ENCODE results near the gene DACT2.

DNA sequence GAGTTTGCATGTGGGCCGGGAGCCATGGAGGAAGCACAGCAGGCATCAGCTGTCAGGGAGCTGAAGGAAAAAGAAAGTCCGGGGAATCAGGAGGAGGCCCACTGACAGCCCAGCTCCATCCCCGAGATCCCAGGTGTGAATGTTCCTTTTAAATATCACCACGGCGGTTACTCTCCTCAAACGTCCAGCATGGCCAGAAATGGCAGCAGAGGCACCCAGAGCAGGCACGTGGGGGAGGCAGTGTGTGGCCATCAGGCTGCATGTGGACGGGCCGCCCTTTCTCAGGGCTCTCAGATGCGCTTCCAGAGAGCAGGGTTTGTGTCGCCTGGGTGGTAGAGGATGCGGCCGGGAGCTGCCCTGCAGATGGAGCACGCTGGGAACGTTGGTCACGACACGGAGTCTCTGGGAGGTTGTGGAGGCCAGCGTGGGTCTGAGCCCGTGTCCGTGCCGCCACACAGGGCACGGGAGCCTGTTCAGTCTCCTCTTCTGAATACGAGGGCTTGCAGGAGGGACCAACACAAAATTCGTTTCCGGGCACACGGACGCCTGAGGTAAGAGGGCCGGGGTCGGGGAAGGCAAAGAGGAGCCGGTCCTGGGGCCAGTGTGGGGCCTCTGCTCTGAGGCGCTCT is 45.3 kb upstream of the DACT2 start:
- TF ChIP-seq MAX (IDR thresholded peaks at IDR 0.05) (no peak), SP1 (IDR thresholded peaks at IDR 0.05) (no peak), HNF4G (IDR thresholded peaks at IDR 0.05) (no peak), CTCF (IDR thresholded peaks at IDR 0.05; ENCODE audit: low read depth, low read length, missing input control) (no peak), EGR1 (IDR thresholded peaks at IDR 0.05; ENCODE audit: low read depth in 2 of 2) (no peak), RXRA (IDR thresholded peaks at IDR 0.05) (no peak), RAD21 (IDR thresholded peaks at IDR 0.05) (no peak), JUND (IDR thresholded peaks at IDR 0.05) (no peak)
- TF ChIP-seq, protein P1, sequence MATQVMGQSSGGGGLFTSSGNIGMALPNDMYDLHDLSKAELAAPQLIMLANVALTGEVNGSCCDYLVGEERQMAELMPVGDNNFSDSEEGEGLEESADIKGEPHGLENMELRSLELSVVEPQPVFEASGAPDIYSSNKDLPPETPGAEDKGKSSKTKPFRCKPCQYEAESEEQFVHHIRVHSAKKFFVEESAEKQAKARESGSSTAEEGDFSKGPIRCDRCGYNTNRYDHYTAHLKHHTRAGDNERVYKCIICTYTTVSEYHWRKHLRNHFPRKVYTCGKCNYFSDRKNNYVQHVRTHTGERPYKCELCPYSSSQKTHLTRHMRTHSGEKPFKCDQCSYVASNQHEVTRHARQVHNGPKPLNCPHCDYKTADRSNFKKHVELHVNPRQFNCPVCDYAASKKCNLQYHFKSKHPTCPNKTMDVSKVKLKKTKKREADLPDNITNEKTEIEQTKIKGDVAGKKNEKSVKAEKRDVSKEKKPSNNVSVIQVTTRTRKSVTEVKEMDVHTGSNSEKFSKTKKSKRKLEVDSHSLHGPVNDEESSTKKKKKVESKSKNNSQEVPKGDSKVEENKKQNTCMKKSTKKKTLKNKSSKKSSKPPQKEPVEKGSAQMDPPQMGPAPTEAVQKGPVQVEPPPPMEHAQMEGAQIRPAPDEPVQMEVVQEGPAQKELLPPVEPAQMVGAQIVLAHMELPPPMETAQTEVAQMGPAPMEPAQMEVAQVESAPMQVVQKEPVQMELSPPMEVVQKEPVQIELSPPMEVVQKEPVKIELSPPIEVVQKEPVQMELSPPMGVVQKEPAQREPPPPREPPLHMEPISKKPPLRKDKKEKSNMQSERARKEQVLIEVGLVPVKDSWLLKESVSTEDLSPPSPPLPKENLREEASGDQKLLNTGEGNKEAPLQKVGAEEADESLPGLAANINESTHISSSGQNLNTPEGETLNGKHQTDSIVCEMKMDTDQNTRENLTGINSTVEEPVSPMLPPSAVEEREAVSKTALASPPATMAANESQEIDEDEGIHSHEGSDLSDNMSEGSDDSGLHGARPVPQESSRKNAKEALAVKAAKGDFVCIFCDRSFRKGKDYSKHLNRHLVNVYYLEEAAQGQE (IDR thresholded peaks at IDR 0.05), result no peak
- TF ChIP-seq, protein P2, sequence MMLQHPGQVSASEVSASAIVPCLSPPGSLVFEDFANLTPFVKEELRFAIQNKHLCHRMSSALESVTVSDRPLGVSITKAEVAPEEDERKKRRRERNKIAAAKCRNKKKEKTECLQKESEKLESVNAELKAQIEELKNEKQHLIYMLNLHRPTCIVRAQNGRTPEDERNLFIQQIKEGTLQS (IDR thresholded peaks at IDR 0.05), result no peak

Measured in liver (tissue), 3 donors.